NK-92 treated with Interleukin-12 subunit alpha and Interleukin-12 subunit beta, amount 100 ng/mL, for 24 hours (cell line): ENCODE measurements around the gene GFER.
"Not testable (repeated sequence)": the region's sequence is repeated elsewhere in the genome, so short reads cannot be mapped to it uniquely, and the experiment has no call there.

Source experiments
- DNase-seq: peaks from one replicate; lab custom pipeline; 2025; lab: John Stamatoyannopoulos, UW

The GFER gene

DNA sequence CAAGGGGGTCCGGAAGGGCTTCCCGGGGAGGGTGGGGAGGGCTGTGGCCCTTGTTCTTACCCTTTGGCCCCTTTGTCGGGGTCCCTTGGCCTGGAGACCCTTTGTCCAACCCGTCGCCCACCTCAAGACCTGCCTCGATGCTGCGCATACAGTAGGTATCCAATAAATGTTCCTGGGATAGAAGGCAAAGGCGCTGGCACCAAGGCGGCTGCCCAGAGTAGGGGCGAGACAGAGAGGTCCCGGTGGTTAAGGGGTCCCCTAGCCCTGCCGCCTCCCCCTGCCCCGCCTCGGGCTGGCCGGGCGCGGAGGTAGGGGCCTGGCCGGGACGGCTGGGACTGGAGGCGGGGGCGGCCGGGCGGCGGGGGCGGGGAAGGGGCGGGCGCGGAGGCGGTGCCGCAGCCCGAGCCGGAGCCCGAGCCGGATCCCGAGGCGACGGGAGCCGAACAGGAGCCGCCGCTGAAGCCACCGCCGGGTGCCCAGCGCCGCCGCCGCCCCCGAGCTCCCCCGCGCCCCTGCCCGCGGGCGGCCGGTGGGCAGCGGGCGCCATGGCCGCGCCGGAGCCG lies 42.5 kb downstream of the GFER start, which contains the start of gene NHERF2:
Gene NHERF2, plus strand, starts transcription at position 442 of the 563 bp plus-strand sequence. Its CDS starts 104 bp downstream, at position 546.
- no peak for DNase-seq

DNA sequence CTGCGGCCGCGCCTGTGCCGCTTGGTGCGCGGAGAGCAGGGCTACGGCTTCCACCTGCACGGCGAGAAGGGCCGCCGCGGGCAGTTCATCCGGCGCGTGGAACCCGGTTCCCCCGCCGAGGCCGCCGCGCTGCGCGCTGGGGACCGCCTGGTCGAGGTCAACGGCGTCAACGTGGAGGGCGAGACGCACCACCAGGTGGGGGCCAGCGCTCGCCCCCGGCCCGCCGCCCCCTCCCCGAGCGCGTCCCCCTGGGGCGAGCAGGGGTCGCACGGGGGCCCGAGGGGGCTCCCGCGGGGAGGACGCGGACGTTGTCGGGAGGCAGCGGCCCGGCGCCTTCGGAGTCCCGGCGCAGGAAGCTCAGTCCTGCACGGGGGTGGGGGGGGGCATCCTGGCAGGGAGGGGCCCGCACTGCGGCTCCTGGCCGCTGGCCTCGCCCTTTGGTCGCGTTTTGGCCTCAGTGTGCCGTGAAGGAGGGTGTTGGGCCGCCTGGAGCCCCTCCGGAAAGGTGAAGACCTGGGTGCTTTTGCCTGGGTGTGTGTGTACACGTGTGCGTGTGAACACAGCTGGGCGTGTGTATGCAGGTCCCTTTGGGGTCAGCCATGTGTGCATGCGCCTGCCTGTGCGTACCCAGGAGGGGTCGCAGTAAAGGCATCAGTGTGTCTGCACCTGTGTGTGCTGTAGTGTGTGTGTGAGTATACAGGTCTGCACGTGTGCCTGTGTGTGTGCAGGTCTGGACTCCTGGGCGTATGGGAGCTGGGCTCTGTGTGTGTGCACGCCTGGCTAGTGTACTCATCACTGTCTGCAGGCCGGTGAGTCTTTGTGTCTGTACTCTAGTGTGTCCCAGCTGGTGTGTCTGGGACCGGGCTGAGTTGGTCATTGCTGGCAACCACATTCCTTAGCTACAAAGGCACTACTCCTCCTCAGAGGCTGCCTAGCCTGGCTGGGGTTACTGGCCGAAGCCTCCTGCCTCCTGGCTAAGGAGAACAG lies 43.3 kb downstream of the GFER start:
- no peak for DNase-seq

DNA sequence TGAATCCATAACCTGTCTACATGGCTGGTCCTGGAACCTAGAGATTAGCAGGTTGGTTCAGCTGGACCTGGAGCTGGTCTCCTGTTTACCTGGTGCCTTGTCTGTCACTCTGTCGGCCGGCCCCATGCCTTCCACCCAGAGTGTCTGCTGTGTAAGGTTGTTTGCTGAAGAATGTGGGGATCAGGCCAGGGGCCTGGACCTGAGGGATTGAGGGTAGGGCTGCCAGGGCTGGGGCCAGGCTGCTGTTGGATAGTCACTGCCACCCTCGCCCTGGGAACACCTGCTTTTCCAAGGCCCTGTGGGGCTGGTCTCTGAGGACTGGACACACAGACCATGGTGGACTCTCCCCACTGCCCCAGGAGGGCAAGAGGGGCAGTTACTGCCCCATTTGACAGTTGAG lies 44.2 kb downstream of the GFER start:
- no peak for DNase-seq

DNA sequence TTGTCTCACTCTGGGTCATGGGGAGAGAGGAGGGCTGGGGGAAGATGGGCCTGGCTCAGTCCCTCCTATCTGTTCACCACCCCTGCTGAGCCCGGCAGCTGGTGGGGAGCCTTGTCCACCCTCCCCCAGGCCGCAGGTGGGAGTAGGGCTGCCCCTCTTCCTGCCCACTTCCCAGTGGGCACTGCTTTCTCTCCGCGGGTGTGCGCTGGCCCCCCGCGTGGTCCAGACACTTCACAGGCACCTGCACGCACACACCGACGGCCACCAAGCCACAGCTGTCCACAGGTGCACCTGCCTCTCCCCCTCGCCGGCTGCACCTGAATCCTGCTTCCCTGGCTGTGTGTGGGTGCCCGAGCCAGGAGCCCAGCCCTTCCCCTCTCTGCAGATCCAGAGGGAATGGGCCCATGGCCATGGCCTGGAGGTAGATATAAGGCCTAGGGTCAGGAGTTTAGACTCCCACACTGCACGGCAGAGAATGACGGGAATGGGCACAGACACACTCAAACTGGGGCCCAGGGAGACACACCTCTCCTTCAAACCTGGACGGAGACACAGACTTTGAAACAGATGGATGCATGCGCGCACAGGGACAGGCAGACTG lies 44.7 kb downstream of the GFER start:
- DNase-seq, result no peak

DNA sequence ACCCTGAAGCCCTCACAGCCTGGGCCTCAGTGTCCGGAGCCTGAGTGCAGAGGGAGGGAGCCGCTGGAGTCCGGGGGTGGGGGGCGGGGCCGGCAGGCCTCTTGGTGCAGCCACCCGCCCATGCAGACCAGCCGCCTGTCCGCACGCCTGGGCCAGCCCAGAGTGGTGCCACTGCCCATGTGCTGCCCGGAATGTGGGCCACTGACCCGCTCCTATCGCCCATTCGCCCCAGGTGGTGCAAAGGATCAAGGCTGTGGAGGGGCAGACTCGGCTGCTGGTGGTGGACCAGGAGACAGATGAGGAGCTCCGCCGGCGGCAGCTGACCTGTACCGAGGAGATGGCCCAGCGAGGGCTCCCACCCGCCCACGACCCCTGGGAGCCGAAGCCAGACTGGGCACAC lies 45.4 kb downstream of the GFER start:
- DNase-seq, result no peak

DNA sequence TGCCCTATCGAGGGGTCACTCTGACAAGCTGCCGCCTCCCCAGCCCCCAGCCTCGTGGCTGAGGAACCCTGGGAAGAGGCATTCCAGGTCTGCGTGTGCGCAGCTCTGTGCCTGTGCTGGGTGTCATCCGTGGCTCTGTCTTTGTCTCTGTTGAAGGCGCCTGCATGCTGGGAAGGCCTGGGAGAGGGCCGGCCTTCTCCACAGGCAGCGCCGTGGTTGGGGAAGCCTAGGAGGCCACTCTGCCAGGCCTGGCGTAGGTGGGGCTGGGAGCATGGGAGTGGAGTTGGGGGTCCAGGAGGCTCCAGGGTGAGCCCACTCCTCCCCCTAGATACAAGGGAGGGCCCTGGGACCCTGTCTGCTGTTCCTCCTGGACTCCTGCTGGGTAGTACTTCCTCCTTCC lies 46.0 kb downstream of the GFER start:
- DNase-seq, result no peak

DNA sequence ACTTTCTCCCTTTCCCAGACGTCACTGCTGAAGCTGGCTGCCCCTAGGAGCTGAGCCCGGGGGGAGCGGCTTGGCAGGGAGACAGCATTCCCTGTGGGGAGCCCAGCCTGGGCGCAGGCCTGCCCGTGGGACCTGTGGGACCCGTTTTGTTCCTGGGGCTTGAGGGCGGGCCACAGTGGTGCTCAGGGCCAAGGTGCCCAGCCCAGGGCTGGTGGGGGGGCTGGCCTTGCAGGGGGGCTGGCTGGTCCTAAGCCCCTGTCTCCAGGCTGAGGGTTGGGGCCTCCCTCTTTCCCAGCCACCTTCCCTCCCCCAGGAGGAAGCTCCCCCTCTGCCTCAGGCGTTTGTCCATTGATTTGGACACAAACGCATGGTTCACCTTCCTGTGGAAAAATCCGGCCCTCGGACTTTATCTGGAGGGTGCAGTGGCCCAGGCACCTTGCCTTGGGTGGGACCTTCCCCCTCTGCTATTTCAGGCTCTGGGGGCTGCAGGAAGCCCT lies 47.1 kb downstream of the GFER start:
- no peak for DNase-seq

DNA sequence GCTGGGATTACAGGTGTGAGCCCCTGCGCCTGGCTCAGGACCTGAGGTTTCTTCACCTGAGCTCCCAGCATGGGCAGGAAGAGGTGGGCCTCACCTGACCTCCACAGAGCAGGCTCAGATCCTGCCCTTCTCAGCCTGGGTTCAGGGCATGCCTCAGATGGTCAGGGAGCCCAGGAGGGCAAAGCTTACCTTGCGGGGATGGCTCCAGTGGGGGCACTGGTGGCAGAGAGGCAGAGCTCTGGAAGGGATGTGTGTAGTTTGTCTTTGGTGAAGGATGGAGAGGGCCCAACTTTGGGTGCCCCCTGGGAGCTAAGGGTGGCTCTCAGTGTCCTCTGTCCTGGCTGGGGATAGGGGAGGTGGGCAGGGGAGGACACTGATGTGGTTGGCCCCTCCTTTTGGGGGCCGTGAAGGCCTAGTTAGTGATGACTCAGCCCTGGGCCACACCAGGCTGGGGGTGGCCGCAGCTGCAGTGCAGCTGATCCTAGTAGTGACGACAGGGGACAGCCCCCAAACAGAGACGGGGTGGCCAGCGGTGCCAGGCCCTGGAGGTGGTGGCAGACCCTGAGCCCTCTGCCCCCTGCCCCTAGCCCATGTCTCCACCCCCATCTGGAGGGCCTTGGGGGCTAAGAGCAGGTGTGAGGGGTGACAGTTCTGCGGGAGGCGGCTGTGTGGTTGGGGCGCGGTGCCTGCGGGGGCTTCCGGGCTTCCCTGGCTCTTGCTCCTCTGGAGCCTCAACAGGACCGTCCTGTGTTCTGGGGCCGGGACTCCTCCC lies 48.5 kb downstream of the GFER start:
- no peak for DNase-seq

DNA sequence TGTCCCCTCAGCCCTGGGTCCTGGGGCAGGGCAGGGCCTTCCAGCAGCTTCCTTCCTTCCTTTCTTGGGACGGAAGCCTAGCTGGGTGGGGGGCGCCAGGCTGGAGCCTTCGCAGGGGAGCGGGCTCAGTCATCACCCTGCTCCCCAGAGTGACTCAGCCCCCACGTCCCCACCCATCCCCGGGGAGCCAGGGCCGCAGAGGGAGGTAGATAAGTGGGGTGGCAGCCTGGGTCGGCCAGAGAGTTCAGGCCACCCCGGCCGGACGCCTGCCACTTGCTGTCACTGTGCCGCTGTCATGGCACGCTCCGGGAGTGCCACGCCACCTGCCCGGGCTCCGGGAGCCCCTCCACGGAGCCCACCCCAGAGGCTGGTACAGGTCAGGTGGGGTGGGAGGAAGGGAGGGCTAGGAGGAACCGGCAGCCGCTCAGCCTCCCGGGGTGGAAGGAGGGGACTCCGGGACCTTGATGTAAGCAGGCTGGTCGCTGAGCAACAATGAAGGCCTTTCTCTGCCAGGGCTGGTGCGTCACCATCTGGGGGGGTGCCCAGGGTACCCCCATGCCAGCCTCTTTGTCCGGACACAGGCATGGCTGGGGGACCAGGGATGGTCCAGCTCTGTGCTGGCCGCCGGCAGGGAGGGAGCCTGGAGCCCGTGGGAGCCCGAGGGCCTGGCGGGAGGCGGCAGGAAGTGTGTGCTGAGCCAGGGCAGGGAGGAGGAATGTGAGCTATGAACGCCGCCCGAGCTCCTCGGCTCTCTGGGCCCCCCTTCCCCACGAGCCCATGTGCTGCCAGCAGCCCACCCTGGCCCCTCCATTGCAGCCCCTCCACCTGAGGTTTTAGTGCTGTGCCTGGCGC lies 49.3 kb downstream of the GFER start:
- DNase-seq, result no peak

DNA sequence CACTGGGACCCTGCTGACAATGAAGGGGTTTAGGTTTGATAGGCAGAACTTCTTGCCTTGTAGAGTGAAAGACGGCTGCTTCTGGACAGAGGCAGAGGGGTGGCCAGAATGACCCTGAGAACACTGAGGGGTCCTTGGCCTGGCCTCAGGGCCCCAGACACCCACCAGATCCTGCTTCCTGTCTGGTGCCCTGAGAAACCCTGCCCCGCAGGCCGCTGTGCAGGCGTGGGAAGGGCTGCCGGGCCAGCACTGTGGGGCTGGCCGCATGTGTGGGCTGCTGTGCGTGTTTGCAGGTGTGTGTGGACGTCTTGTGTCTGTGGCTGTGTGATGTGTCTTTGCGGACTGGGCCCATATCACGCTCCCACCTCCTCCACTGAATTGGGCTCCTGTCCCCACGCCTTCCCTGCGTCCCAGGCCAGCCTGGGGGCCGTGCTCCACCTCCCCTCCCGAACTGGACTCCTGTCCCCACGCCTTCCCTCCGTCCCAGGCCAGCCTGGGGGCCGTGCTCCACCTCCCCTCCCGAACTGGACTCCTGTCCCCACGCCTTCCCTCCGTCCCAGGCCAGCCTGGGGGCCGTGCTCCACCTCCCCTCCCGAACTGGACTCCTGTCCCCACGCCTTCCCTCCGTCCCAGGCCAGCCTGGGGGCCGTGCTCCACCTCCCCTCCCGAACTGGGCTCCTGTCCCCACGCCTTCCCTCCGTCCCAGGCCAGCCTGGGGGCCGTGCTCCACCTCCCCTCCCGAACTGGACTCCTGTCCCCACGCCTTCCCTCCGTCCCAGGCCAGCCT lies 50.1 kb downstream of the GFER start:
- not testable (repeated sequence) for DNase-seq

DNA sequence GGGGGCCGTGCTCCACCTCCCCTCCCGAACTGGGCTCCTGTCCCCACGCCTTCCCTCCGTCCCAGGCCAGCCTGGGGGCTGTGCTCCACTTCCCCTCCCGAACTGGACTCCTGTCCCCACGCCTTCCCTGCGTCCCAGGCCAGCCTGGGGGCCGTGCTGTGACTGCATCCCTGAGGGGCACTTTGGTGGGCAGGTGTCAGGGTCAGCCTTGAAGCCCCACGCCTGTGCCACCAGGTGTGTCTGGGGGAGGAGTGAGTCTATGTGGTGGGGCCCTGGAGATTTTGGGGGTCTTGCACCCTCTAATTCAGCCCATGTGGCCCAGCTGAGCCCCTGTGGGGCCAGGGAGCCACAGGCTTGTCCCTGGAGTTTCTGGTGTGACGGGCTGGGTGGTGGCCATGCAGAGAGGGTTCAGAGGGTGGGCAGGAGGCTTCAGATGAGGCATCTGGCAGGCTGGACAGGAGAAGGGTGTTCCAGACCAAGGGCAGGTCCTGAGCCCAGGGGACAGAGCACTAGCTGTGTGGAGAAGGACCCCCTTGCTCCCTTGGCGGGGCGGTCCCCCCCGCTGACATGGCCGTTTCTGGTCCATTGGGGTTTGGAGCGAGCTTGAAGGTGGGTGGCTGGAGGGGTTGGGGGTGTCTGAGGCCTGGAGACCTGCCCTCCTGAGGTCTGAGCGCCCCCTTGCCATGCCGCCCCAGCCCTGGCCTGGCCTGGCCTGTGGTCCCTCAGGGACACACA lies 50.9 kb downstream of the GFER start:
- no peak for DNase-seq

DNA sequence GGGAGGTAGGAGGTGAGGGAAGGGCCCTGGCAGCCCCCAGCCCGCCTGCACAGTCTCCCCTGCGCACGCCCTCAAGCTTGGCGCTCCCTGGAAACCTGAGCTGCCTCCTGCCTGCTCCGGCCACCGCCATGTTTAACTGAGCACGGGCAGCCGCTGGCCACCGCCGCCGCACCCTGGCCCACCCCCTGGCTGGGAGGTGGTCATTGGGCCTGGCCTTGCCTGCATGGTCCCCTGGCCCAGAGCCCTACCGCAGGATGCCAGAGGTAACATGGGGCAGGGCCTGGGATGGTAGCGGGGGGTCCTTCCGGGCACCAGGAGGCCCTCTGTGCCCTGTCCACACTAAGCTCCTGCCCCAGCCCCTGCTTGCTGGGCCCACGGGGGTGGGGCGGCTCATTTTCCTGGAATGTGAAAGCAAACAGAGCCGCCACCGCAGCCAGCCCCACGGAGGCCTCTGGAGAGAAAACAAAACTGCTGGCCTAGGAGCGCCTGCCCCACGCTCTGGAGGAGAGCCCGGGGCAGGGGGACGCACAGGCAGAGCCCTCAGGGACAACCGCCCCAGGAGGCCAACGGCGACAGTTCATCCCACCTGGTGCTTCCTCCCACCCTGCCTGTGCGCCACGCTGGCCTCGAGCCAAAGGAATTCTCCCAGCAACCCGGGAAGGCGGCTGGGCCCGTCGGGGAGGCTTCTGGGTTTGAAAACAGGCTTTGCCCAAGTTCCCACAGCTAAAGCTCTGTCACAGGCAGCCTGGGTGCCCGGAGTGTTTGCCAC lies 51.6 kb downstream of the GFER start:
- no peak for DNase-seq

DNA sequence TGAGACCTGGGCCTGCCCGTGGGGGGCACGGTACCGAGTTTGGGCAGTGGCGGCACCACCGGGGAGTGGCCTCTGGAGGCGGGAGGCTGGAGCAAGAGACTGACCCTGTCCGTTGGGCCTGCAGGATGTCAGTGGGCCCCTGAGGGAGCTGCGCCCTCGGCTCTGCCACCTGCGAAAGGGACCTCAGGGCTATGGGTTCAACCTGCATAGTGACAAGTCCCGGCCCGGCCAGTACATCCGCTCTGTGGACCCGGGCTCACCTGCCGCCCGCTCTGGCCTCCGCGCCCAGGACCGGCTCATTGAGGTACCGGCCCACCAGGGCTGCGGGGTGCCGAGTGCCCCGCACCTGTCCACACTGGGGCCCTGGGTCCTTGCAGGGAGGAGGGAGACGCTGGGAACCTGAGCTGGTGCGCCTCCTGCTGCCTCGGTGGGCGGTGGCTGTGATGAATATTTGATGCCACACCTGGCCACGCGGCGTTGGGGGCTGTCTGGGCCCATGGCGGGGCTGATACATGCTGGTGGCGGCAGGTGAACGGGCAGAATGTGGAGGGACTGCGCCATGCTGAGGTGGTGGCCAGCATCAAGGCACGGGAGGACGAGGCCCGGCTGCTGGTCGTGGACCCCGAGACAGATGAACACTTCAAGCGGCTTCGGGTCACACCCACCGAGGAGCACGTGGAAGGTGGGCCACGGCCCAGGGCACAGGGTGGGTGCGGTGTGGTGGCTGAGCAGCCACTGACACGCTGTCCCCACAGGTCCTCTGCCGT lies 52.4 kb downstream of the GFER start:
- no peak for DNase-seq

DNA sequence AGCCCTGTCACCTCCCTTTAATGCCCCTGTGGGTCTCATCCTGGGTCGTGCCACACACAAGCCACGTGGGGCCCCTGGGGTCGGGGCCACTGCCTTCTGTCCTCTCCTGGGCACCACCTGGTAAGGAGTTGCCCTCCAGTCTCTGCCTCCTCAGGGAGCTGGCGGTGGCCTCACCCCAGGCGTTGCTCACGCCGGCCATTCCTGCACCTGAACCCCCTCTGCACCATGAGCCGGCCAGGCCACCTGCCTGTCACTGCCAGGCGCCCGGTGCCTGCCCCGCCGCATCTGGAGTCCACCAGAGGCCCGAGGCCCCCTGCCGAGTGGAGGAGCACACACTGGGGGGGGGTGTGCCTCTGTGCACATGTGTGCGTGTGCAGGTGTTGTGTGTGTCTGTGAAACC lies 53.1 kb downstream of the GFER start:
- DNase-seq, result no peak
